Endothelial cell of umbilical vein (primary cell): ENCODE results near the gene KRTAP10-1. TPM values are rescaled to one million over a fixed set of nuclear protein-coding genes. Genes with fewer than 3 reads are reported as not detected.
"Not testable (repeated sequence)": the region's sequence is repeated elsewhere in the genome, so short reads cannot be mapped to it uniquely, and the experiment has no call there.

ENCODE experiments used
- BruUV-seq: library from RNA; stranded (reverse); fragments of 400-500 nt; replicated peaks from 2 replicates; lab custom pipeline; 2021; lab: Mats Ljungman, UMichigan
- CTCF ChIA-PET: fragments of 300-600, 350-600 bp; sonication (Branson Sonifier 250); formaldehyde crosslinking; loops from one replicate; lab custom pipeline; 2021; ENCODE audit warnings: antibody characterized with exemption, inconsistent platforms; lab: Charles Lee
- POLR2A ChIA-PET: fragments of 300-600, 350-600 bp; sonication (Branson Sonifier 250); formaldehyde crosslinking; loops from one replicate; lab custom pipeline; 2021; ENCODE audit warnings: antibody characterized with exemption, inconsistent platforms; lab: Charles Lee
- DNase-seq: peaks from one replicate; pipeline ENCODE4 v3.0.0-alpha.2; 2011; ENCODE audit warnings: low read depth, low spot score
- FAIRE-seq: peaks from 2 replicates; lab custom pipeline; 2011; peaks lifted over from hg19 to GRCh38; lab: Jason Lieb, UNC
- H2AFZ ChIP-seq: 2 replicates; pipeline ENCODE4 v1.6.0; 2012; ENCODE audit warnings: low read depth, low read length, control low read depth, inconsistent platforms
- H3K27ac ChIP-seq: 2 replicates; pipeline ENCODE4 v1.5.1; 2011; ENCODE audit warnings: low read depth, mild to moderate bottlenecking, control low read depth, low read length, moderate library complexity; ENCODE audit not compliant: insufficient read depth
- H3K27me3 ChIP-seq, 2 experiments: 2 replicates each; pipeline versions ENCODE4 v1.6.0 to v1.6.1; 2011; ENCODE audit warnings: low read length in 2 of 2, mixed read lengths in 1 of 2; ENCODE audit not compliant: control insufficient read depth in 2 of 2, insufficient read depth in 2 of 2
- H3K36me3 ChIP-seq, 2 experiments: 2 replicates in 1 of 2; 3 replicates in 1 of 2; pipeline ENCODE4 v1.5.1; 2011; ENCODE audit warnings: low read length in 2 of 2, mild to moderate bottlenecking in 1 of 2, moderate library complexity in 1 of 2; ENCODE audit not compliant: control insufficient read depth in 2 of 2, insufficient read depth in 2 of 2; ENCODE audit errors: extremely low read depth in 1 of 2
- H3K4me1 ChIP-seq: 3 replicates; pipeline ENCODE4 v1.5.1; 2011; ENCODE audit warnings: mild to moderate bottlenecking, low read length; ENCODE audit not compliant: control insufficient read depth, insufficient read depth; ENCODE audit errors: extremely low read depth
- H3K4me2 ChIP-seq: 2 replicates; pipeline ENCODE4 v1.6.1; 2011; ENCODE audit warnings: low read length, control low read depth, mixed read lengths; ENCODE audit not compliant: insufficient read depth
- H3K4me3 ChIP-seq, 3 experiments: fragments of 200-600 bp in 1 of 3; sonication (generic), shearing (Covaris generic) in 1 of 3; replicated peaks in 1 of 3; 2 replicates each; pipeline ENCODE4 v1.5.1; 2011 to 2016; ENCODE audit warnings: control low read depth in 3 of 3, low read length in 3 of 3, mild to moderate bottlenecking in 2 of 3, inconsistent platforms in 1 of 3, low read depth in 1 of 3, moderate library complexity in 1 of 3; ENCODE audit not compliant: insufficient read depth in 1 of 3
- H3K79me2 ChIP-seq: 2 replicates; pipeline ENCODE4 v1.6.0; 2012; ENCODE audit warnings: low read length, inconsistent platforms; ENCODE audit not compliant: control insufficient read depth, insufficient read depth
- H3K9ac ChIP-seq: replicated peaks from 2 replicates; pipeline ENCODE3; 2011; ENCODE audit warnings: low read length, control low read depth; ENCODE audit not compliant: insufficient read depth; ENCODE audit errors: extremely low read depth
- H3K9me1 ChIP-seq: replicated peaks from 3 replicates; pipeline ENCODE4 v1.6.0; 2011; ENCODE audit warnings: mild to moderate bottlenecking, low read length; ENCODE audit not compliant: control insufficient read depth, insufficient read depth; ENCODE audit errors: extremely low read depth
- H3K9me3 ChIP-seq: replicated peaks from 2 replicates; pipeline ENCODE4 v1.5.1; 2012; ENCODE audit warnings: low read length, inconsistent platforms; ENCODE audit not compliant: control insufficient read depth, insufficient read depth
- H4K20me1 ChIP-seq: replicated peaks from 2 replicates; pipeline ENCODE3; 2011; ENCODE audit warnings: mild to moderate bottlenecking, low read length; ENCODE audit not compliant: control insufficient read depth, insufficient read depth; ENCODE audit errors: extremely low read depth
- FOS ChIP-seq: IDR thresholded peaks from 2 replicates; pipeline ENCODE4 v1.6.1; 2011; ENCODE audit warnings: mild to moderate bottlenecking, low read length, moderate library complexity, borderline replicate concordance; ENCODE audit not compliant: insufficient read depth
- POLR2A ChIP-seq: IDR thresholded peaks from 2 replicates; pipeline ENCODE4 v1.6.1; 2012; ENCODE audit warnings: low read depth, mild to moderate bottlenecking, control low read depth, low read length
- dilution Hi-C: fragments of 300-500 bp; cut with MboI; formaldehyde crosslinking; loops from one replicate; pipeline ENCODE4 v1.15.0; 2019; ENCODE audit warnings: low sequenced_read_pairs; ENCODE audit not compliant: extremely low pct_ligation_motif_present
- intact Hi-C: fragments of 100-400 bp; cut with micrococcal nuclease; formaldehyde crosslinking; loops from one replicate; pipeline ENCODE4 v1.10.0; 2022
- polyA plus RNA-seq, 4 experiments: library from polyadenylated mRNA; depleted of rRNA in 3 of 4; stranded (reverse) in 3 of 4; unstranded in 1 of 4; fragments of >200 nt; gene quantifications; 2 replicates each; pipeline versions ENCODE4 v1.2.1 to v1.2.3, GENCODE V29; 2011 to 2012; ENCODE audit warnings: missing spikeins in 1 of 4
- total RNA-seq: library from RNA; stranded (reverse); gene quantifications from 2 replicates; pipeline ENCODE4 v1.2.3, GENCODE V29; 2021
- TF ChIP-seq, protein P1 (sequence below), 2 donors: IDR thresholded peaks; 1 replicate in 1 of 2; 2 replicates in 1 of 2; pipeline ENCODE4 v1.5.1; 2011; ENCODE audit warnings: low read length in 2 of 2, mild to moderate bottlenecking in 2 of 2, moderate library complexity in 2 of 2, control low read depth in 1 of 2, inconsistent platforms in 1 of 2, low read depth in 1 of 2; ENCODE audit not compliant: insufficient read depth in 1 of 2; ENCODE audit errors: extremely low read depth in 1 of 2
- TF ChIP-seq, protein P2 (sequence below): IDR thresholded peaks from 2 replicates; pipeline ENCODE4 v1.6.1; 2011; ENCODE audit not compliant: insufficient read depth, insufficient read length

Gene KRTAP10-1
- total and polyA plus RNA-seq, 2 donors (not counting 3 experiments of a cell fraction or from before 2014, with no cell fraction given): not detected

DNA sequence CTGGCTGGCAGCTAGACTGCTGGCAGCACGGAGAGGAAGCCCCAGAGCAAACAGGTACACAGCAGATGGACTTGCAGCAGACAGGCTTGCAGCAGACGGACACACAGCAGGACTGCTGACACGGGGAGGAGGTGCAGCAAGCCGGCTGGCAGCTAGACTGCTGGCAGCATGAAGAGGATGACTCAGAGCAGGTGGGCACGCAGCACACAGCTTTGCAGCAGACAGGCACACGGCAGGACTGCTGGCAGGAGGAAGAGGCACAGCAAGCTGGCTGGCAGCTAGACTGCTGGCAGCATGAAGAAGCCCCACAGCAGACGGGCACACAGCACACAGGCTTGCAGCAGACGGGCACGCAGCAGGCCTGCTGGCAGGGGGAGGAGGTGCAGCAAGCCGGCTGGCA lies 10.8 kb upstream of the KRTAP10-1 start:
- Histone ChIP-seq H3K9ac (no peak overlapping the region), H3K4me1 (no peaks in the 10 kb centered on the region), H3K4me3 (no peak overlapping the region), H3K9me3 (no peaks in the 10 kb centered on the region), H3K9me1 (no peaks in the 10 kb centered on the region), H3K27me3 (peaks cover 3 to 12% of the 10 kb centered on the region in 2 experiments), H4K20me1 (no peaks in the 10 kb centered on the region), H3K4me2 (no peak overlapping the region), H2AFZ (no peak overlapping the region), H3K79me2 (no peaks in the 10 kb centered on the region), H3K27ac (no peak overlapping the region), H3K36me3 (no peaks in the 10 kb centered on the region)
- intact Hi-C loops: no loop called here
- TF ChIP-seq FOS (no peak), POLR2A (no peak)
- TF ChIP-seq, protein P1, sequence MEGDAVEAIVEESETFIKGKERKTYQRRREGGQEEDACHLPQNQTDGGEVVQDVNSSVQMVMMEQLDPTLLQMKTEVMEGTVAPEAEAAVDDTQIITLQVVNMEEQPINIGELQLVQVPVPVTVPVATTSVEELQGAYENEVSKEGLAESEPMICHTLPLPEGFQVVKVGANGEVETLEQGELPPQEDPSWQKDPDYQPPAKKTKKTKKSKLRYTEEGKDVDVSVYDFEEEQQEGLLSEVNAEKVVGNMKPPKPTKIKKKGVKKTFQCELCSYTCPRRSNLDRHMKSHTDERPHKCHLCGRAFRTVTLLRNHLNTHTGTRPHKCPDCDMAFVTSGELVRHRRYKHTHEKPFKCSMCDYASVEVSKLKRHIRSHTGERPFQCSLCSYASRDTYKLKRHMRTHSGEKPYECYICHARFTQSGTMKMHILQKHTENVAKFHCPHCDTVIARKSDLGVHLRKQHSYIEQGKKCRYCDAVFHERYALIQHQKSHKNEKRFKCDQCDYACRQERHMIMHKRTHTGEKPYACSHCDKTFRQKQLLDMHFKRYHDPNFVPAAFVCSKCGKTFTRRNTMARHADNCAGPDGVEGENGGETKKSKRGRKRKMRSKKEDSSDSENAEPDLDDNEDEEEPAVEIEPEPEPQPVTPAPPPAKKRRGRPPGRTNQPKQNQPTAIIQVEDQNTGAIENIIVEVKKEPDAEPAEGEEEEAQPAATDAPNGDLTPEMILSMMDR (IDR thresholded peaks at IDR 0.05; ENCODE audit: extremely low read depth in 1 of 2, insufficient read depth in 1 of 2, low read depth in 1 of 2, low read length in 2 of 2): no peak
- TF ChIP-seq, protein P2, sequence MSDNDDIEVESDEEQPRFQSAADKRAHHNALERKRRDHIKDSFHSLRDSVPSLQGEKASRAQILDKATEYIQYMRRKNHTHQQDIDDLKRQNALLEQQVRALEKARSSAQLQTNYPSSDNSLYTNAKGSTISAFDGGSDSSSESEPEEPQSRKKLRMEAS: no peak
- no peak for DNase-seq
- no TSS peak for BruUV-seq
- ChIA-PET POLR2A (no interaction called here), CTCF (no interaction called here)
- FAIRE-seq: no peak
- dilution Hi-C loops: no loop called here

DNA sequence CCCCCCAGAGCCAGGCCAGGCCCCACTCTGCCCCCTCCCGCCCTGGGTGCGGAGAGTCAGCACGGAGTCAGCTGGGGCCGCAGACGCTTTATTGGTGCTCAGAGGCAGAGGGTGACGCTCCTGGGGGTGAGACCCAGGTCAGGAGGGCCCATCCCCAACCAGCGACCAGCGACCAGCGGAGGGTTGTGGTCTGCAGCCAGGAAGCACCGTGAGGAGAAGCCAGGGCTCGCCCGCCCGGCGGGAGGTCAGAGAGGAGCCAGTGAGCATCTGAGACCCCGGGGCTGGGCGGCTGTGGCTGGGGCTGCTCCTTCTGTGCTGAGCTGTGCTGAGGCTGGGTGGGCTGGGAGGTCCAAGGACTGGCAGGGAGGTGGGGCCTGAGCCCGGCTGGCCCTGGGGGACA lies 10.3 kb upstream of the KRTAP10-1 start:
- H3K27ac ChIP-seq, H3K4me2 ChIP-seq, DNase-seq, POLR2A ChIA-PET, H3K9me3 ChIP-seq, FAIRE-seq, H3K4me3 ChIP-seq, H3K4me1 ChIP-seq, intact Hi-C loops, CTCF ChIA-PET, H3K79me2 ChIP-seq, H3K9me1 ChIP-seq, dilution Hi-C loops, BruUV-seq, H4K20me1 ChIP-seq, H3K9ac ChIP-seq, H3K36me3 ChIP-seq, H2AFZ ChIP-seq: not testable (repeated sequence)
- H3K27me3 ChIP-seq: peaks cover 3 to 12% of the 10 kb centered on the region in 2 experiments
